ENCODE data around the gene ERP29.
"Not testable (repeated sequence)": the region's sequence is repeated elsewhere in the genome, so short reads cannot be mapped to it uniquely, and the experiment has no call there.

ERP29 gene

DNA sequence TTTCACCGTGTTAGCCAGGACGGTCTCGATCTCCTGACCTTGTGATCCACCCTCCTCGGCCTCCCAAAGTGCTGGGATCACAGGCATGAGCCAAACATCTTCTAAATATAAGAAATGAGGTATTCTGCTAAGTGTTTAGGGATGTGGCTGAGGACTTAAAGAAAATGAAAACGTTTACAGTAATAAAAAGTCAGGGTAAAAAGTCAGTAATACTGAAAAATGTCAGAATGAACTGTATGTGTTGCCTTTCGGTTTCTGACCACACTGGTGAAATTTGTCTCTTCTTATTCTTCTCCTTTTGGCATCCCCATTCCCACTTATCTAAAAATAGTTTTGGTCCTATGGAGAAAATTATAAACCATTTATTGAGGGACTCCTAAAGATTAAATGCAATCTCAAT is 20.8 kb upstream of the ERP29 start:
- H3K9ac ChIP-seq (ENCODE audit: low read length): no peak overlapping the region
- H3K27ac ChIP-seq (ENCODE audit: low read depth, low read length): no peak overlapping the region
- no peaks in the 10 kb centered on the region for H3K27me3 ChIP-seq (ENCODE audit: control insufficient read depth, insufficient read depth, low read length)
- no peak overlapping the region for H3K4me3 ChIP-seq (ENCODE audit: low read length)
- H3K36me3 ChIP-seq (ENCODE audit: control insufficient read depth, insufficient read depth, low read length): no peaks in the 10 kb centered on the region
- no peaks in the 10 kb centered on the region for H3K4me1 ChIP-seq (ENCODE audit: control insufficient read depth, insufficient read depth, low read length)

DNA sequence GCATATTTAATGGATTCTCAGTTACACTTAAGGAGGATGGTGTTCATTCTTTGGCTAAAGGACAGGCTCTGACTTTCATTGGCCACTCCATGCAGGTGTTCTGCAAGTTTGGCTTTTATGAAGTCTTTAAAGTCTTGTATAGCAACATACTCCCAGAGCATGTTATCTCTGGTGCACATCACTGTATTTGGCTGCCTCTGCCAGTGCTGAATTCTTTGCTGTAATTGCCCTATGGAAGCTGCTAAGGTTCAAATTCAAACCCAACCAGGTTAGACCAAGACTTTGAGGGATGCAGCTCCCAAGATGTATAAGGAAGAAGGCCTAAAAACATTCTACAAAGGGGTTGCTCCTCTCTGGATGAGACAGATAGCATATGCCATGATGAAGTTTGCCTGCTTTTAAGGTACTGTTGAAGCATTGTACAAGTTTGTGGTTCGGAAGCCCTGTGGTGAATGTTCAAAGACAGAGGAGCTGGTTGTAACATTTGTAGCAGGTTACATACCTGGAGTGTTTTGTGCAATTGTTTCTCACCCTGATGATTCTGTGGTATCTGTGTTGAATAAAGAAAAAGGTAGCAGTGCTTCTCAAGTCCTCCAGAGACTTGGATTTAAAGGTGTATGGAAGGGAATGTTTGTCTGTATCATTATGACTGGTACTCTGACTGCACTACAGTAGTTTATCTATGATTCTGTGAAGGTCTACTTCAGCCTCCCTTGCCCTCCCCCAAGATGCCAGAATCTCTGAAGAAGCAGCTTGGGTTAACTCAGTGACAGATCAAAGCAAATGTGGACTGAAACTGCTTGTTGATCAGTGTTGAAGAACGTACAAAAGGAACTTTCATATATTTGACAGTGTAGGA is 19.7 kb upstream of the ERP29 start:
- H3K36me3 ChIP-seq (ENCODE audit: control insufficient read depth, insufficient read depth, low read length): no peaks in the 10 kb centered on the region
- no peak overlapping the region for H3K9ac ChIP-seq (ENCODE audit: low read length)
- no peaks in the 10 kb centered on the region for H3K27me3 ChIP-seq (ENCODE audit: control insufficient read depth, insufficient read depth, low read length)
- no peak overlapping the region for H3K27ac ChIP-seq (ENCODE audit: low read depth, low read length)
- no peak overlapping the region for H3K4me3 ChIP-seq (ENCODE audit: low read length)
- H3K4me1 ChIP-seq (ENCODE audit: control insufficient read depth, insufficient read depth, low read length): no peaks in the 10 kb centered on the region

DNA sequence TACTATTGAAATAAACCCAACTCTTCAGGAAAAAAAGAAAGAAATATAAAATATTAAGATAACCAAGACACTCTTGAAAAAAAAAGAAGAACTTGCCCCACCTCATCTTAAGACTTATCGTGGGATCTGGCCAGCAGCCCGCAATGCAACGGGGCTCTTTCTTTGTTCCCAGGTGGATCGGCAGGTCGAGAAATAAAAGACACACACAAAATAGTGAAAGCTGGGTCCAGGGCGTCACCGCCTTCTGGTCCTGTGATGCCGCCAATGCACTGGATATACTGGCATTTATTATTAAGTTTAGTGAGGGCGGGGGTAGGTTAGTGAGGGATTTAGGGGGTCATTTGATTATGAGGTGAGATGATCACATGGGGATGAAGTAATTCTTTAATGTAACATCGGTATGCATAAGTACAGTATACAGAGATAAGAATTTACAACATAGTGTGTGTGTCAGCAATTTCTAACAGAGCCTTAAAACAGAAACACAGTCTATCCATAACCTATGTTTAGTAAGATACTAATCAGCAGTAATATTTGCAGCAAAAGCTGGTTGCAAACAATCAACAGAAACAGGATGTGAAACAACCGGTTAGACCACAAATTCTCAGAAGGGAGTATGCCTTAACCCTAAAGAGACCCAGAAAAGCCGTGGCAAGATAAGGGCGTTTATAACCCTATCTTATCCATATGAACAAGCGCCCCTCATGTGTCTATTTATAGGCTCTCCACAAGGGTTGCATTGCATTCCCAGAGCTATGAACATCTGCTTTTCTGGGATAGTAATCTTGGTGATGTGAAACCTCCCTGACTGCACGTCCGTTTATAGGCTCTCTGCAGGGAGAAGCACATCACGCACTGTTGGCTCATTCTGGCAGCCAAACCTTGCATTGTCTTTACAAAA is 18.8 kb upstream of the ERP29 start:
- H3K27ac ChIP-seq (ENCODE audit: low read depth, low read length); H3K9ac ChIP-seq (ENCODE audit: low read length); H3K27me3 ChIP-seq (ENCODE audit: control insufficient read depth, insufficient read depth, low read length); H3K36me3 ChIP-seq (ENCODE audit: control insufficient read depth, insufficient read depth, low read length); H3K4me1 ChIP-seq (ENCODE audit: control insufficient read depth, insufficient read depth, low read length); H3K4me3 ChIP-seq (ENCODE audit: low read length): not testable (repeated sequence)

DNA sequence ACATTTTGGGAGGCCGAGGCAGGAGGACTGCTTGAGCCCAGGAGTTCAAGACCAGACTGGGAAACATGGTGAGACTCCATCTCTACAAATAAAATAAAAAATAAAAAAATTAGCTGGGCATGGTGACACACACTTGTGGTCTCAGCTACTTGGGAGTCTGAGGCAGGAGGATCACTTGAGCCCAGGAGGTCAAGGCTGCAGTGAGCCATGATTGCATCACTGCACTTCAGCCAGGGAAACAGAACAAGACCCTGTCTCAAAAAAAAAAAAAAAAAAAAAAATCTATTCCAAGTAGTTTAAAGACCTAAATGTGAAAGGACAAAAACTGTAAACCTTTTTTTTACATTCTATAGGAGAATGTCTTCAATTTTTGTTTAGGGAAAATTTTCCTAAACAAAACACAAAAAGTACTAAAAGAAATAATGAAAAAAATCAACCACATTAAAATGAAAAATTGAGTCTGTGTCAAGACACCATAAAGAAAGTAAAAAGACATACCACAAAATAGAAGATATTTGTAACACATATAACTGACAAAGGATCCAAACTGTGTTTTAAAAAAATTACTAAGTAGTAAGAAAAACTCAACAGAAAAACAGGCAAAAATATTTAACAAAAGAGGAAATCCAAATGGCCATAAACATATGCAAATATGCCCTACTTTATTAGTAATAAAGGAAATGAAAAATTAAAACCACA is 17.3 kb upstream of the ERP29 start:
- H3K9ac ChIP-seq (ENCODE audit: low read length): no peak overlapping the region
- no peak overlapping the region for H3K27ac ChIP-seq (ENCODE audit: low read depth, low read length)
- H3K4me1 ChIP-seq (ENCODE audit: control insufficient read depth, insufficient read depth, low read length): no peaks in the 10 kb centered on the region
- H3K4me3 ChIP-seq (ENCODE audit: low read length): no peak overlapping the region
- no peaks in the 10 kb centered on the region for H3K27me3 ChIP-seq (ENCODE audit: control insufficient read depth, insufficient read depth, low read length)
- no peaks in the 10 kb centered on the region for H3K36me3 ChIP-seq (ENCODE audit: control insufficient read depth, insufficient read depth, low read length)

DNA sequence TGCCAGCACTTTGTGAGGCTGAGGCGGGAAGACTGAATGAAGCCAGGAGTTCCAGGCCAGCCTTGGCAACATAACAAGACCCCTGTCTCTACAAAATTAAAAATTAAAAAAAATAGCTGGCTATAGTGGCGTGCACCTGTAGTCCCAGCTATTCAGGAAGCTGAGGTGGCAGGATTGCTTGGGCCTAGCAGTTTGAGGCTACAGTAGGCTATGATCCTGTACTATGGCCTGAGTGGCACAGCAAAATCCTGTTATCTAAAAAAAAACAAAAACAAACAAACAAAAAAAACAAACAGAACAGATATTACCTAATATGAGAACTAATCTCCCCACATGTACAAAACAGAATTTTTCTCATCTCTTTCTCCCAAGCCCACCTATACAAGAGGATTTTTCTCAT is 15.9 kb upstream of the ERP29 start:
- H3K27me3 ChIP-seq (ENCODE audit: control insufficient read depth, insufficient read depth, low read length): no peaks in the 10 kb centered on the region
- no peak overlapping the region for H3K27ac ChIP-seq (ENCODE audit: low read depth, low read length)
- H3K4me1 ChIP-seq (ENCODE audit: control insufficient read depth, insufficient read depth, low read length): no peaks in the 10 kb centered on the region
- no peak overlapping the region for H3K9ac ChIP-seq (ENCODE audit: low read length)
- no peaks in the 10 kb centered on the region for H3K36me3 ChIP-seq (ENCODE audit: control insufficient read depth, insufficient read depth, low read length)
- H3K4me3 ChIP-seq (ENCODE audit: low read length): no peak overlapping the region

DNA sequence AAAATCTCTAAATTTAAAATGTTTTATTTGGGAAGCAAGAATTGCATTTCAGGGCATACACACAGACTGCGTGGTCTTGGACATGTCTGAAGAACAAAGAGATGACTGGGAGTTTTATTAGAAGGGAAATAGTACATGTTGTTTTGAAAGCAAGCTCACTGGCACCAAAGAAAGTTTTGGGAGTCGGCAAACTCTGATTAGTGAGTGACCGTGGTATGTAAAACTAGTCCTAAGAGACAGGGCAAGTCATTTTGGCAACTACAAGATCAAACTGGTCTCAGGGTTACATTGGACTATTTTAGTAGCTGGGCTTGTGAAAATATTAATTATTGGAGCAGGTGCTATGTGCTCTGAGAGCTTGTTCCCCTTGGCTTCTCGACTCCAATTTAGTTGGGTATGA is 15.2 kb upstream of the ERP29 start:
- H3K27me3 ChIP-seq (ENCODE audit: control insufficient read depth, insufficient read depth, low read length): no peaks in the 10 kb centered on the region
- no peak overlapping the region for H3K9ac ChIP-seq (ENCODE audit: low read length)
- H3K36me3 ChIP-seq (ENCODE audit: control insufficient read depth, insufficient read depth, low read length): no peaks in the 10 kb centered on the region
- H3K27ac ChIP-seq (ENCODE audit: low read depth, low read length): no peak overlapping the region
- no peak overlapping the region for H3K4me3 ChIP-seq (ENCODE audit: low read length)
- no peaks in the 10 kb centered on the region for H3K4me1 ChIP-seq (ENCODE audit: control insufficient read depth, insufficient read depth, low read length)

DNA sequence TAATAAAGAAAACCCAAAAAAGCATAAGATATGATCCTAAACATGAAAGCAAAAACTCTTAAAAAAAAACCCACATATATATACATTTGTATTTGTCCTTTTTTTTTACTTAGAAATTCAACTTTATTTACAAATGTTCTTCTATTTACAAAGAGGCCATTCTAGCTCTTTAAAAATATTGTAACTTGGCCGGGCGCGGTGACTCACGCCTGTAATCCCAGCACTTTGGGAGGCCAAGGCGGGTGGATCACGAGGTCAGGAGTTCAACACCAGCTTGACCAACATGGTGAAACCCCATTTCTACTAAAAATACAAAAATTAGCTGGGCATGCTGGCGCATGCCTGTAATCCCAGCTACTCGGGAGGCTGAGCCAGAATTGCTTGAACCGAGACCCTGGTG is 14.1 kb upstream of the ERP29 start:
- H3K4me3 ChIP-seq (ENCODE audit: low read length); H3K36me3 ChIP-seq (ENCODE audit: control insufficient read depth, insufficient read depth, low read length); H3K4me1 ChIP-seq (ENCODE audit: control insufficient read depth, insufficient read depth, low read length); H3K27ac ChIP-seq (ENCODE audit: low read depth, low read length); H3K27me3 ChIP-seq (ENCODE audit: control insufficient read depth, insufficient read depth, low read length); H3K9ac ChIP-seq (ENCODE audit: low read length): not testable (repeated sequence)

DNA sequence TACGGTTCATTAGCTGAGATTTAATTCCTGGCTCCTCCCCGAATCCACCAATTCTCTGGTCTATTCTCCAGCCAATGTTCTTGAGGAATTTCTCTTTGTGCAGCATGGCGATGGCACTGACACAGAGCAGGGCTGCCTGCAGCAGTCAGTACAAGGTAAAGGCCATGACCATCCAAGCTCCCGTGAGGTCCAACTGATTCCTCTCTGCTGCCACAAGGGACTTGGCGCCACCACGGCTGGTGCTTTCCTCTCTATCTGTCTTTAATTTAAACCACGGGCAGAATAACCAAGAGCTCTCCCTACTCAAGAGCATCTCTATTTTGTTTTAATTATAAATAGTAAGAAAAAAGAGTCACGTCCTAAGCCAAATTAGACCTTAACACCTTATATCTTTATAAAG is 12.4 kb upstream of the ERP29 start:
- no peak overlapping the region for H3K27ac ChIP-seq (ENCODE audit: low read depth, low read length)
- no peaks in the 10 kb centered on the region for H3K4me1 ChIP-seq (ENCODE audit: control insufficient read depth, insufficient read depth, low read length)

DNA sequence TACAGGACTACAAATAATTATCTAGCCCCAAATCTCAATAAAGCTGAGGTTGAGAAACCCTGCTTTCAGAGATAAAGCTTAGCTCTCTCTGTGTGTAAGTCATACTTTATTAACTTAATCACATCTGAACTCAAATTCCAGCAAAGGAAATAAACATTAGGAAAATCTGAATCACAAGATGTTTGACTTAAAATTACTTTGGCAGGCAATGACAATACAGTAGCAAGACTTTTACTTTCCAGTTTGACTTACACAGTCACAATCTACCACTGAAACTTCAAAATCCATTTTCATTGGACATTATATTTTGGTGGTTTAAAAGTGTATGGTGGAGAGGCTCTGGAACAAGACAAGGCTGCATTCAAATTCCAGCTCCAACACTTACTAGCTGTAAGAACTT is 11.7 kb upstream of the ERP29 start:
- no peak overlapping the region for H3K4me3 ChIP-seq (ENCODE audit: low read length)
- no peak overlapping the region for H3K27ac ChIP-seq (ENCODE audit: low read depth, low read length)
- H3K27me3 ChIP-seq (ENCODE audit: control insufficient read depth, insufficient read depth, low read length): no peaks in the 10 kb centered on the region
- H3K36me3 ChIP-seq (ENCODE audit: control insufficient read depth, insufficient read depth, low read length): no peaks in the 10 kb centered on the region
- H3K4me1 ChIP-seq (ENCODE audit: control insufficient read depth, insufficient read depth, low read length): no peaks in the 10 kb centered on the region
- H3K9ac ChIP-seq (ENCODE audit: low read length): no peak overlapping the region

More for the DNA sequence above, 12.4 kb upstream of the ERP29 start:
- no peaks in the 10 kb centered on the region for H3K27me3 ChIP-seq (ENCODE audit: control insufficient read depth, insufficient read depth, low read length)
- H3K9ac ChIP-seq (ENCODE audit: low read length): no peak overlapping the region
- H3K4me3 ChIP-seq (ENCODE audit: low read length): no peak overlapping the region
- H3K36me3 ChIP-seq (ENCODE audit: control insufficient read depth, insufficient read depth, low read length): no peaks in the 10 kb centered on the region

DNA sequence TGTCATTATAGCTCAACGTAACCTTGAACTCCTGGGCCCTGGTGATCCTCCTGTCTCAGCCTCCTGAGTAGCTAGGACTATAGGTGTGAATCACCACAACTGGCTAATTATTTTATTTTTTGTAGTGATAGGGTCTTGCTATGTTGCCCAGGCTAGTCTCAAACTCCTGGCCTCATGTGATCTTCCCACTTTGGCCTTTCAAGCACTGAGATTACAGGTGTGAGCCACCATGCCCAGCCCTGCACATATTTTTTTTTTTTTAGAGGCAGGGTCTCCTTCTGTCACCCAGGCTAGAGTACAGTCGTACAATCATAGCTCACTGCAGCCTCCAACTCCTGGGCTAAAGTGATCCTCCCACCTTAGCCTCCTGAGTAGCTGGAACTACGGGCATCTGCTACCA is 9.2 kb upstream of the ERP29 start:
- Histone ChIP-seq H3K4me1 (ENCODE audit: control insufficient read depth, insufficient read depth, low read length) (no peaks in the 10 kb centered on the region), H3K9ac (ENCODE audit: low read length) (no peak overlapping the region), H3K36me3 (ENCODE audit: control insufficient read depth, insufficient read depth, low read length) (no peaks in the 10 kb centered on the region), H3K27ac (ENCODE audit: low read depth, low read length) (no peak overlapping the region), H3K4me3 (ENCODE audit: low read length) (no peak overlapping the region), H3K27me3 (ENCODE audit: control insufficient read depth, insufficient read depth, low read length) (no peaks in the 10 kb centered on the region)

DNA sequence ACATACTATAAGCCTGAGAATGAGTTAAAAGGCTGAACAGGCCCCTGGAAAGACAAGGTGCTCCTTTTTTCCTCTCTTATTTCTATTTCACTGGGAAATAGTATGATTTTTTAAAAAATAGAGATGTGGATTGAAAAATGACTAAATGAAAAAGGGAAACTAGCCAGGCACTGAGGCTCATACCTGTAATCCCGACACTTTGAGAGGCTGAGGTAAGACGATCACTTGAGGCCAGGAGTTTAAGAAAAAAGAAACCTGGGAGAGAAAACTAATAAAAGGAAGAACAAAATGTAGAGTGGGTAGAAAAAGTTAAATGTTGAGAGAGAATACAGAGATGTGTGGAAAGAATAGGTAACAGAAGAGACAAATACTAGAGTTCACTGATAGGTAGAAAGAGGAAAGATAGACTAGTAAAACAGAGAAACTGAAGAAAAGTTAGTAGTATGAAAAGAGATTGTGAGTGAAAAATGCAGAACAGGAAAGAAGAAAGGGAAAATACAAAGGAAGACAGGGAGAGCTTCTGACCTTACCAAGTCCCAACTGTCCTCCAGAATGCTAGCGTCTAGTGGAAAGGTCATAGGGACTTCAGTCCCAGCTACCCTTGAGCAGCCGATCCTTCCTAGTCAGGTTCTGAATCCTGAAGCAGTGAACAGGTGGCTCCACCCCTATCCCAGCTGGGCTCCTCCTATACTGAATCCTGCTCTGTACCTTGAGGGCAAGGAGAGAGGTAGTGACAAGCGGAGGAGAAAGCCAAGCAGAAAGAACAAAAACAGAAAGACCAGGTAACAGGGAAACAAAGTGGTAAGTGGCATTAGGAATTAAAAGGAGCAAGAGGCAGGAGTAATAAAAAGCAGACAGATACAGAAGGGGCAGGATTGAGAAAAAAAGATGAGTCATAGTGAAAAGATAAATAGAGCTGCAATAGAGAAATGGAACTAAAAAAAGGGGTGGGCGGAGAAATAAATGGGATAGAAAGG is 7.5 kb upstream of the ERP29 start:
- H3K4me1 ChIP-seq (ENCODE audit: control insufficient read depth, insufficient read depth, low read length): no peaks in the 10 kb centered on the region
- no peaks in the 10 kb centered on the region for H3K36me3 ChIP-seq (ENCODE audit: control insufficient read depth, insufficient read depth, low read length)
- H3K27ac ChIP-seq (ENCODE audit: low read depth, low read length): no peak overlapping the region
- H3K4me3 ChIP-seq (ENCODE audit: low read length): no peak overlapping the region
- H3K27me3 ChIP-seq (ENCODE audit: control insufficient read depth, insufficient read depth, low read length): no peaks in the 10 kb centered on the region
- H3K9ac ChIP-seq (ENCODE audit: low read length): no peak overlapping the region
